Measurements from ENCODE around the gene DMKN. TPM values are rescaled to one million over a fixed set of nuclear protein-coding genes. Genes with fewer than 3 reads are reported as not detected.

Gene DMKN
- total RNA-seq, 6 donors from 2014 or later = 64.9 to 127 (median 101) TPM

GRCh38 chr19:35459414-35460082 lies 53.9 kb downstream of the DMKN start:
- DNase-seq = peak in 1 of 2 donors; percentile 82
- peak in 1 of 2 donors; percentile 42 for ATAC-seq (ENCODE audit: low FRiP score in 2 of 2)
- TF ChIP-seq EP300 (IDR thresholded peaks at IDR 0.05) = no peak
- peak in 1 of 2 donors; percentile 31 for TF ChIP-seq POLR2AphosphoS5 (IDR thresholded peaks at IDR 0.05)

GRCh38 chr19:35458731-35459391 lies 54.6 kb downstream of the DMKN start:
- ATAC-seq (ENCODE audit: low FRiP score in 2 of 2) = peak; percentile 38 to 60
- Histone ChIP-seq H3K4me3 (no peak overlapping the region), H3K27ac (peak overlapping the region; percentile 50 to 75 (median 61))

More at GRCh38 chr19:35459414-35460082, 53.9 kb downstream of the DMKN start:
- peaks cover 42 to 50% (median 47%) of the 10 kb centered on the region in 4 donors for H3K4me1 ChIP-seq
- no peak overlapping the region for H3K4me3 ChIP-seq
- no peaks in the 10 kb centered on the region for H3K36me3 ChIP-seq
- H3K9me3 ChIP-seq = no peaks in the 10 kb centered on the region
- H3K27ac ChIP-seq = peak overlapping the region; percentile 38 to 75 (median 61)
- no peaks in the 10 kb centered on the region for H3K27me3 ChIP-seq
- 25 to 29% methylated on average over 13 to 14 of the region's 14 CpGs for WGBS, 2 donors

GRCh38 chr19:35458192-35458591 lies 55.3 kb downstream of the DMKN start:
- Histone ChIP-seq H3K27me3 (no peaks in the 10 kb centered on the region), H3K9me3 (no peaks in the 10 kb centered on the region), H3K4me3 (no peak overlapping the region), H3K36me3 (no peaks in the 10 kb centered on the region), H3K27ac (no peak overlapping the region), H3K4me1 (peaks cover 40 to 47% (median 44%) of the 10 kb centered on the region in 4 donors)
- no peak for DNase-seq
- TF ChIP-seq EP300 (IDR thresholded peaks at IDR 0.05) (no peak), POLR2AphosphoS5 (IDR thresholded peaks at IDR 0.05) (no peak), CTCF (IDR thresholded peaks at IDR 0.05) (no peak), POLR2A (IDR thresholded peaks at IDR 0.05) (no peak)
- no peak for ATAC-seq (ENCODE audit: low FRiP score in 2 of 2)
- 63 to 72% methylated on average over 1 of the region's 1 CpG for WGBS, 2 donors

More at GRCh38 chr19:35458731-35459391, 54.6 kb downstream of the DMKN start:
- WGBS, 2 donors = 7 to 17% methylated on average over 10 of the region's 10 CpGs
- H3K27me3 ChIP-seq = no peaks in the 10 kb centered on the region
- no peaks in the 10 kb centered on the region for H3K9me3 ChIP-seq
- no peaks in the 10 kb centered on the region for H3K36me3 ChIP-seq
- H3K4me1 ChIP-seq = peaks cover 42 to 50% (median 47%) of the 10 kb centered on the region in 4 donors
- TF ChIP-seq POLR2A (IDR thresholded peaks at IDR 0.05) = no peak
- no peak for TF ChIP-seq CTCF (IDR thresholded peaks at IDR 0.05)
- no peak for TF ChIP-seq POLR2AphosphoS5 (IDR thresholded peaks at IDR 0.05)
- TF ChIP-seq EP300 (IDR thresholded peaks at IDR 0.05) = no peak
- DNase-seq = peak in 1 of 2 donors; percentile 42

- TF ChIP-seq POLR2AphosphoS5 (IDR thresholded peaks at IDR 0.05) = no peak
- no peak for TF ChIP-seq EP300 (IDR thresholded peaks at IDR 0.05)
- no peak for TF ChIP-seq POLR2A (IDR thresholded peaks at IDR 0.05)
- no peak for TF ChIP-seq CTCF (IDR thresholded peaks at IDR 0.05)
- Histone ChIP-seq H3K4me1 (peaks cover 30 to 37% (median 34%) of the 10 kb centered on the region in 4 donors), H3K36me3 (no peaks in the 10 kb centered on the region), H3K27ac (no peak overlapping the region), H3K9me3 (no peaks in the 10 kb centered on the region), H3K27me3 (no peaks in the 10 kb centered on the region), H3K4me3 (no peak overlapping the region)
- DNase-seq (no peak), ATAC-seq (ENCODE audit: low FRiP score in 2 of 2) (no peak)
- WGBS, 2 donors = 80 to 92% methylated on average over 5 of the region's 5 CpGs
Observed at GRCh38 chr19:35457173-35457572, 56.3 kb downstream of the DMKN start.

GRCh38 chr19:35455616-35456201 lies 57.7 kb downstream of the DMKN start:
- WGBS, 2 donors = 58 to 64% methylated on average over 3 of the region's 3 CpGs
- H3K4me1 ChIP-seq = peaks cover 22 to 23% (median 22%) of the 10 kb centered on the region in 4 donors

More at GRCh38 chr19:35455616-35456201, 57.7 kb downstream of the DMKN start:
- H3K27me3 ChIP-seq = no peaks in the 10 kb centered on the region
- TF ChIP-seq POLR2A (IDR thresholded peaks at IDR 0.05) (no peak), POLR2AphosphoS5 (IDR thresholded peaks at IDR 0.05) (no peak), CTCF (IDR thresholded peaks at IDR 0.05) (no peak), EP300 (IDR thresholded peaks at IDR 0.05) (no peak)
- no peak for ATAC-seq (ENCODE audit: low FRiP score in 2 of 2)
- no peak for DNase-seq
- H3K4me3 ChIP-seq = no peak overlapping the region
- no peaks in the 10 kb centered on the region for H3K36me3 ChIP-seq
- H3K27ac ChIP-seq = no peak overlapping the region
- H3K9me3 ChIP-seq = no peaks in the 10 kb centered on the region
